ENCODE results near the gene MYMK.

Gene MYMK

GRCh38 chr9:133520121-133520835 is 4.5 kb downstream of the MYMK start:
- no peak for FAIRE-seq
- no peak for DNase-seq (ENCODE audit: extremely low spot score, insufficient read length, low read depth)

DNA sequence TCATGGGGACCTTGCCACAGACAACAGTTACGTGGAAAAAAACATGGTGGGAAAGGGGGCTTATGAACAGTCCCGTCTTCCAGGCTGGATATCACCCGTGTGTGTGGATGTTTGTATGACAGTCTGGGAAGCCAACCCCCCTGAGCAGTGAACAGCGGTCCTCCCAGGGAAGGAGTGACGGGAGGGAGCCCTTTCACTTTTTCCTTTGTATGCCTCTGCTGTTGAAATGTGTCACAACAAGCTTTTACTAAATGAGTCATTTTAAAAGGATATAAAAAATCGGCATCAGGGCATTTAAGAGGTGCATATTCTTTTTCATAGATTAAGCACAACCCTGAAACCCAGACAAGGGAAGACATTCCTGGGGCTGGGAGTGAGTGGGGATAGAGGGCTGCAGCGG is 5.1 kb downstream of the MYMK start:
- DNase-seq (ENCODE audit: extremely low spot score, insufficient read length, low read depth) (no peak), FAIRE-seq (no peak)

DNA sequence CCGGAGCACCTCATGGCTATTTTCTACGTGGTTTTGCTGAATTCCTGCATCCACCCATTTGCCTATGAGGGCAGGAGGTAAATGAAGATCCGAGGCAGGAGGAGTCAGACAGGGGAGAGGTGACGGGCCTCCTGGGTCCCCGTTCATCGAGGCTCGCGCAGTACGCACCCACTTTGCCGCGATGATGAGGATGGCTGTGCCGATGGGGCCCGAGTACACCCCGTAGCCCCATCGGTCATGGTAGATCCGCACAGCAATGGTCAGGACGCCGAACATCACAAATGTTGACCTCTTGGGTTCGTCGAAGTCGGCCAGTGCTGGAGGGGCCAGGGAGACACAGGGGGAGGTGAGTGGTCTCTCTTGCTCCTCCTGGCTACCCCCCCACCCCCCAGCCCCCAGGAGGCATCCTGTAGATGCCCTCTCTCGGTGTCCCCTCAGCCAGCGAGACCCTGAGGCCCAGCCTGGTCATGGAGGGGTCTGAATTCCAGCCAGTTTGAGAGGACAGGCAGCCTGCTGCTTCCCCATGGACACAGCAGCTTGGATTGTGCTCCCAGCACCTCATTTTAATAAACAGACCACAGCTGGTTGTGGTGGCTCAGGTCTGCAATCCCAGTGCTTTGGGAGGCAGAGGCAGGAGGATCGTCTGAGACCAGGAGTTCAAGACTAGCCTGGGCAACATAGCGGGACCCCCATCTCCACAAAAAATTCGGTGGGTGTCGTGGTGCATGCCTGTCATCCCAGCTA is 5.9 kb downstream of the MYMK start:
- DNase-seq (ENCODE audit: extremely low spot score, insufficient read length, low read depth) (no peak), FAIRE-seq (no peak)

DNA sequence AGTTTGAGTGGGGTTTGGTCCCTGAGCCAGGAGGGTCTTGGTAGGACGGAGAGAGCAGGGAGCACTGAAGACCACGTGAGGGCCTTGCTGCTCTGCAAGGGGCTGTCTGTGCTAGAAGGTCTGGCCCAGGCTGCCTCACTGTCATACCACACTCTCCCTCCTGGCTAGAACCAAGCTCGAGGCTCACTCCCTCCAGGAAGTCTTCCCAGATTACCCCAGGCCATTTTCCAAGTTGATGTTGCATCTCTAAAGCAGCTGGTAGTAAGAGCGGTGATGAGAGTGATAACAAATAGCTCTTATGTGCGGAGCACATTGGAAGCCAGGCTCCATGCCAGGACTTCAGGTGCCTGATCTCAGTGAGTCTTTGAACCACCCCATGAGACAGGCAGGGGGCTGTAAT is 6.6 kb downstream of the MYMK start:
- FAIRE-seq (no peak), DNase-seq (ENCODE audit: extremely low spot score, insufficient read length, low read depth) (no peak)

- DNase-seq (ENCODE audit: extremely low spot score, insufficient read length, low read depth) (no peak), FAIRE-seq (no peak)
Observed at GRCh38 chr9:133517711-133518110, 7.0 kb downstream of the MYMK start.

GRCh38 chr9:133516961-133517350 is 7.8 kb downstream of the MYMK start:
- FAIRE-seq (no peak), DNase-seq (ENCODE audit: extremely low spot score, insufficient read length, low read depth) (no peak)

DNA sequence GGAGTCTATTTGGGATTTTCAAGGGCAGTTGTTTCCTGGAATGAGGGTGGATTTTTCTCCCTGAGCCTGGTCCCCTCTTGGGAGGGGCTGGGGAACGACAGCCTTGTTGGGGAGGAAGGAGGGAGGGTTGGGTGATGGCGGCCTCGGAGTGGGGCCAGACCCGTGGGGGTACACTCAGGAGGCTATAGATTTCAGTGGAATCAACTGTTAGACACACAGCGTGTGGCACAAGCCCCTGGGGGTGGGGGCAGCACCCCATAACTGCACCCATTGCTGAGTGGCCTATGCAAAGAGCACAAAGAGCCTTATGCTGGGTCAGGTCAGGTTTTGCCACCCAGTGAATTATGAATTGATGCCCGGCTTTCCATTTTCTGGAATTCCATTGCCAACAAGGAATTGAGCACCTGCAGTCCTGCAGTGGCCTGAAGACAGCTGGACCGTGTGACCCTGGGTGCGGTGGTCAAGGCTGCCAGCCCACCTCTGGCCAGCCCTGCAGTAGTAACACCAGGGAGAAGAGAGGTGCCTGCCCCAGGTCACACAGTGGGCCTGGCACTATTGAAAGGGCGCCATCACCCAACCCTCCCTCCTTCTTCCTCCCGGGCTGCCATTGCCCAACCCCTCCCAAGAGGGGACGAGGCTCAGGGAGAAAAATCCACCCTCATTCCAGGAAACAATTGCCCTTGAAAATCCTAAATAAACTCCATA is 8.4 kb downstream of the MYMK start:
- FAIRE-seq, result no peak

GRCh38 chr9:133515615-133516255 is 9.0 kb downstream of the MYMK start:
- FAIRE-seq, result no peak
- DNase-seq (ENCODE audit: extremely low spot score, insufficient read length, low read depth), result no peak

More for the DNA sequence above, 8.4 kb downstream of the MYMK start:
- DNase-seq (ENCODE audit: extremely low spot score, insufficient read length, low read depth), result no peak

- no peak for FAIRE-seq
Observed at GRCh38 chr9:133515240-133515610, 9.5 kb downstream of the MYMK start.

DNA sequence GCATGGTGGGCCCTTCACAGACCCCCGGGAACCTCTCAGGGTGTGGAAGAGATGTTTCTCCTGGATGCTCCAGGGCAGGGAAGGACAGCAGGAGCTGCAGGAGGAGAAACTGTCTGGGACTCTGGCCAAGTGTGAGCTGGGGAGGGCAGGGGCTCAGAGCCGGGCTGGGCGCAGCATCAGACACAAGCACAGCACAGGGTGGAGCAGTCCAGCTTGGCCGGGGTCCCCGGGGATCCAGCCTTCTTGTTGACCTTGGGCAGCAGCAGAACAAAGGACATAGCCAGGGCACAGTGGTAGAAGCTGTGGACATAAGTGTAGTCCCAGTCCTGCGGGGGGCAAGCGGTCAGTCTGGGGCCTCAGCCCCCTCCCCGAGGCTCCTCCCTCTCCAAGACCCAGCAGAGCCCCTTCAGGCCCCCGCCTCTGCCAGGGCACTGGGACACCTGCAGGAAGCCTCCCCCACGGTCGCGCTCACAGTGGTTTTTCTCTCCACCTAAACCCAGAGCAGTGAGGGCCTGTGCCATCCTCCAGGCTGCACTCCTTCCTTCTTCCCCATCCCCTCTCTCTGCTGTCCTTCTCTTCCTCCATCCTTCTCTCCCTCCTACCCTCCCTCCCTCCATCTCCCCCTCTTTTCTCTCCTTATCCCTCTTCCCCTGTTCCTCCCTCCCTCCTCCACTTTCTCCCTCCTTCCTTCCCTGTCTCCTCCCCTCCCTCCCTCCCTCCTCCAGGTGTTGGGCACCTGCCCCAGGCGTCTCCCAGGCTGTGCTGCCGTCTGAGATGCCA is 10.1 kb downstream of the MYMK start:
- FAIRE-seq, result no peak
- DNase-seq (ENCODE audit: extremely low spot score, insufficient read length, low read depth), result no peak

More at GRCh38 chr9:133515240-133515610, 9.5 kb downstream of the MYMK start:
- DNase-seq (ENCODE audit: extremely low spot score, insufficient read length, low read depth), result no peak

DNA sequence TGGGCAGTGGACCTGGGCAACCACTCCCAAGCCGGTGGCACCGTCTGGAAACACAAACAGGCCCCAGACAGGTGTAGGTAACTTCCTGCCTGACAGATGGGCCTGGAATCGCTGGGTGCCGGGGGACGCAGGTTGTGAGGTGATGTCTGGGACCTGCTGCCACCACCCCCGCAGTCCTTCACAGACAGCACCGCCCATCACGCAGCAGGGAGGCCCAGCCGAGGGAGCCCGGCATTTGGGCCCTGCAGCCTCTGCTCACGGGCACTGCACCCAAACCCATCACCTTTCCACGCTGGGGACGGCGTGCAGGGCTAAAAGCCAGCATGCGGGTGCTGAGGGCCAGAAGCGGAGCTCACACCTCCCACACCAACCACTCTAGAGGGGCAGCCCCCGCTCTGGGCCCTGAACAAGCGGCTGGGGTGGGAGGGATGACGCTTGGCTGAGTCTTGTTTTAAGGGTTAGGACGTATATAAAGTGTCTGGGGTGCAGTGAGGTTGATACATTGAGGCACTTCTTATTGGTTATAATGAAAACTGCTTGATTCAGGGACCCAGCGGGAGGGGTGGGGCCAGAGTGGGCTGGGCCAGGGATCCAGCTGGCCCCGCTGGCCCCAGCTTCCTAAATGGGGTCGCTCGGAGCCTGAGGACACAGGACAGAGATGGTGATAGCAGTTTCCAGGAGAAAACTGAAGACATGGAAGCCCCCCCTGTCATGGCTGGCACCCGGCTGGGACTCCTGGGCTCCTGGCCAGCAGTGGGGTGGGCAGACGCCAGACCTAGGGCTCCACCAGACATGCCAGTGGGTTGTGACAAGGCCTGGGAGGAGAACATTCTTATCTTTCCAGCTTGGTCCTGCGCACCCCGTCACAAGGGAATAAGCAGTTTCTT is 11.3 kb downstream of the MYMK start:
- FAIRE-seq (no peak), DNase-seq (ENCODE audit: extremely low spot score, insufficient read length, low read depth) (no peak)

GRCh38 chr9:133512253-133513213 is 12.2 kb downstream of the MYMK start:
- FAIRE-seq (no peak), DNase-seq (ENCODE audit: extremely low spot score, insufficient read length, low read depth) (no peak)

- DNase-seq (ENCODE audit: extremely low spot score, insufficient read length, low read depth) (no peak), FAIRE-seq (no peak)
Observed at GRCh38 chr9:133511607-133512006, 13.2 kb downstream of the MYMK start.

DNA sequence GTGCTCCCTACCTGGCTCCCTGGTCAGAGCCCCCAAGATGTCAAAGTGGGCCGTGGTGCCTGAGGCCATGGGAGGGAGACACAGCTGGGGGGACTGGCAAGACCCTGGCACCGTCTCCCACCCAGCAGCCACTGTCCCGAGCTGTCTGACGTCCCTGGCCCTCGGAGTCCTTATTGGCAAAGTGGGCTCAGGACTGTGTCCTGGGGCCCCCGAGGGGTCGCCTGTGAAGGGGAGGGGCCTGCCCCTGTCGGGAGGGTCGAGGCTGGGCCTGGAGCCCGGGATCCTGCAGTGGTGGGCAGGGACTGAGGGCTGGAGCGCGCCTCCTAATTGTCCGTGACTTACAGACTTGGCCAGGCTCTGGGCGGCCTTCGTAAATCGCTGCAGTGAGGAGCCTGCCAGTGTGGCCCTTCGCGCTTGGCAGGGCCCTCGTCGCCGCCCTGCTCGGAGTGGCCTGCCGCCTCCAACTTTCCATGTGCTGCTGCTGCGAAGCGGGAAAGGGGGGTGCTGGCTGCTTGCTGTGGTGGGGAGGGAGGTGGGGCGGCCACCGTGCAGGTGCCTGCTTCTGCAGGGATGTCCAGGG is 13.7 kb downstream of the MYMK start:
- DNase-seq (ENCODE audit: extremely low spot score, insufficient read length, low read depth), result no peak
- FAIRE-seq, result no peak

DNA sequence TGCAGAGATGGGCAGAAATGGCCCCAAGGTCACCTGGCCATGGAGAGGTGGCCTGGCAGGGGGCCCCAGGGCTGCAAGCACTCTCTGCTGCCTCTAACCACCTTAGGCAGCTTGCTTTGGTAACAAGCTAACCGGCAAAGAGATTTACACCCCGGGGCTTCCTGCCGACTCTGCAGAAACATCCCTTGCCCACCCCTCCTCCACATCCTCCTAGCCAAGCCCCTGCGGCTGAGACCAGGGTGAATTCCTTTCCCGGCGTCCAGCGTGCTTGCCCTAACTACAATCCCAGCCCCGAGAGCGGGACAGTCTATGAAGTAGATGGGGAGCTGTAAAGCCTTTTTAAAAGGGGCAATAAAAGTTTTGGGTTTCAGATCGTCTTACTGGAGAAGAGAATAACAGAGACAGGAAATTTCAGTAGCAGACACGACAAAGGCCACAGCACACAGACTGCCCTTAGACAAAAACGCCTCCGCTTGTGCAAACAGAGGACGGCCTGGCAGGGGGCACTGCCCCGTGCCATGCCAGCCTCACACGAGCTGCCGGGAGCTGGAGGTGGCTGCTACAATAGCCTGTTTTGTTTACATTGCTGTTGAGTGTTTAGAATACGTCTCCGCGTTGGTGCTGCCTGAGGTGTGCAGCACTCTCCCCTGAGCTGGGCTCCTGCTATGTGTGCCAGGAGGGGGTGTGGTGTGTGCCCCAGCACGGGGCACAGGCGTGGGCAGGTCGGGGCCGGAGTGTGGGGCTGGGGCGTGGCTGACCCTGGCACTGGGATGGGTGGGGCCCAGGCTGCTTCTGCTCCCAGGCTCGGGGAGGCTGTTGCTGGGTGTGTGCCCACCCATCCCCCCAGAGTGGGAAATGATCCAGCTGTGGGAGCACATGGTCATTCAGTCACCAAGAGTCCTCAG is 15.3 kb downstream of the MYMK start:
- FAIRE-seq (no peak), DNase-seq (ENCODE audit: extremely low spot score, insufficient read length, low read depth) (no peak)

DNA sequence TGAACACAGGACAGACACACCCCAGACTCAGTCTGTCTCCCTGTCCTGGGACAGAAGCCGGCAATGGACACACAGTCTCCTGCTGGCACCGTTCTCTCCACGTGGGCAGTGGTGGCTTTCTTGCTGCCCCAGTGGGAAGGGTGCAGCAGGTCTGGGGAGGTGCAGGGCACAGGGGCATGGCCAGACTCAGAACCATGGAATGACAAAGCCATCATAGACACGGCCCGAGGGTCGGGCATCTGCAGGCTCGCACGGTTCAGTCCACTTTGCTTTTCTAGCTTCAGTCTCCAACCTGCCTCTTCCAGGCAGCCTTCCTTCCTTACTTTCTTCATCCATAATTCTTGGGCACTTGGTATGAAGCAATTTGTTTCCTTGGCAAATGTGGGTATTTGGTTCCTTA is 16.7 kb downstream of the MYMK start:
- no peak for FAIRE-seq
- no peak for DNase-seq (ENCODE audit: extremely low spot score, insufficient read length, low read depth)

Measured in GM18507 (cell line).